Superior temporal gyrus (tissue), 1 donor: ENCODE results near the gene ACE2.

Source experiments
- DNase-seq: peaks from one replicate; pipeline ENCODE4 v3.0.0-alpha.2; 2016; ENCODE audit errors: extremely low spot score

ACE2 gene

GRCh38 chrX:15511563-15511962 lies 89.2 kb downstream of the ACE2 start:
- peak; percentile 11 for DNase-seq
